Panc1 (cell line): ENCODE measurements around the gene LRFN2. TPM values are rescaled to one million over a fixed set of nuclear protein-coding genes. Genes with fewer than 3 reads are reported as not detected.

ENCODE experiments used
- ATAC-seq: fragments of 200-7000 bp; cut with Tn5 transposase; 2 replicates; pipeline ENCODE4 v1.9.1; 2020; ENCODE audit warnings: mild to moderate bottlenecking, moderate library complexity
- BruUV-seq: library from RNA; stranded (reverse); fragments of 400-500 nt; replicated peaks from 2 replicates; lab custom pipeline; 2021; lab: Mats Ljungman, UMichigan
- CTCF ChIA-PET: fragments of 300-600 bp; sonication (Branson Sonifier 250); formaldehyde crosslinking; loops from one replicate; lab custom pipeline; 2022; ENCODE audit warnings: antibody characterized with exemption; lab: Charles Lee
- POLR2A ChIA-PET: fragments of 300-600 bp; sonication (Branson Sonifier 250); formaldehyde crosslinking; loops from one replicate; lab custom pipeline; 2022; ENCODE audit warnings: antibody characterized with exemption; lab: Charles Lee
- DNase-seq: peaks from one replicate; pipeline ENCODE4 v3.0.0-alpha.2; 2010; ENCODE audit warnings: low read depth, low spot score
- H3K27ac ChIP-seq: 2 replicates; pipeline ENCODE4 v1.5.1; 2011; ENCODE audit warnings: mild to moderate bottlenecking, low read length, inconsistent platforms
- H3K27me3 ChIP-seq: fragments of 200-500 bp; sonication (Bioruptor generic); 2 replicates; pipeline ENCODE4 v1.6.0; 2014; ENCODE audit warnings: low read length, inconsistent platforms; ENCODE audit not compliant: control insufficient read depth, insufficient read depth
- H3K36me3 ChIP-seq: fragments of 200-500 bp; sonication (Bioruptor generic); 2 replicates; pipeline ENCODE4 v1.5.1; 2014; ENCODE audit warnings: inconsistent platforms, mild to moderate bottlenecking, low read length, moderate library complexity; ENCODE audit not compliant: control insufficient read depth, insufficient read depth
- H3K4me1 ChIP-seq: 2 replicates; pipeline ENCODE4 v1.5.1; 2011; ENCODE audit warnings: inconsistent platforms, mild to moderate bottlenecking, low read length, moderate library complexity; ENCODE audit not compliant: control insufficient read depth, insufficient read depth
- H3K4me3 ChIP-seq, 2 experiments: 2 replicates each; pipeline ENCODE4 v1.5.1; 2011 to 2012; ENCODE audit warnings: low read depth in 2 of 2, low read length in 2 of 2, mild to moderate bottlenecking in 2 of 2, inconsistent platforms in 1 of 2, moderate library complexity in 1 of 2
- H3K9me3 ChIP-seq: fragments of 200-500 bp; sonication (Bioruptor generic); 2 replicates; pipeline ENCODE4 v1.5.1; 2014; ENCODE audit warnings: low read depth, mild to moderate bottlenecking, inconsistent platforms, low read length, moderate library complexity; ENCODE audit not compliant: control insufficient read depth, insufficient read depth
- POLR2AphosphoS5 ChIP-seq: IDR thresholded peaks from 2 replicates; pipeline ENCODE4 v1.6.1; 2012; ENCODE audit warnings: mild to moderate bottlenecking, low read depth, low read length, moderate library complexity
- SIN3A ChIP-seq: IDR thresholded peaks from 2 replicates; pipeline ENCODE4 v1.6.1; 2012; ENCODE audit warnings: low read depth, mild to moderate bottlenecking, low read length, moderate library complexity, borderline replicate concordance; ENCODE audit not compliant: insufficient read depth
- TCF7L2 ChIP-seq: IDR thresholded peaks from 2 replicates; pipeline ENCODE4 v1.6.1; 2011; ENCODE audit warnings: mild to moderate bottlenecking, low read depth, low read length, inconsistent platforms
- in situ Hi-C: cut with HindIII; loops from 2 replicates; pipeline ENCODE4 v1.10.0; 2016; ENCODE audit warnings: low sequenced_read_pairs, low pct_unique_long_range_greater_than_20kb
- intact Hi-C: fragments of 100-400 bp; cut with micrococcal nuclease; formaldehyde crosslinking; loops from one replicate; pipeline ENCODE4 v1.10.0; 2022; ENCODE audit not compliant: unreplicated experiment
- total RNA-seq: library from RNA; stranded (reverse); gene quantifications from one replicate; pipeline ENCODE4 v1.2.1, GENCODE V29; 2021; ENCODE audit not compliant: unreplicated experiment
- TF ChIP-seq, protein P1 (sequence below): fragments of 450-650 bp; IDR thresholded peaks from 2 replicates; pipeline ENCODE4 v1.5.1; 2017; ENCODE audit warnings: mild to moderate bottlenecking
- TF ChIP-seq, protein P2 (sequence below), 2 experiments: IDR thresholded peaks; 2 replicates each; pipeline ENCODE4 v1.6.1; 2011 to 2012; ENCODE audit warnings: low read depth in 2 of 2, control low read depth in 1 of 2, low read length in 1 of 2, mild to moderate bottlenecking in 1 of 2, moderate library complexity in 1 of 2; ENCODE audit not compliant: insufficient read depth in 1 of 2

Gene LRFN2
- total RNA-seq, 1 experiment from 2014 or later = 0.05 TPM

DNA sequence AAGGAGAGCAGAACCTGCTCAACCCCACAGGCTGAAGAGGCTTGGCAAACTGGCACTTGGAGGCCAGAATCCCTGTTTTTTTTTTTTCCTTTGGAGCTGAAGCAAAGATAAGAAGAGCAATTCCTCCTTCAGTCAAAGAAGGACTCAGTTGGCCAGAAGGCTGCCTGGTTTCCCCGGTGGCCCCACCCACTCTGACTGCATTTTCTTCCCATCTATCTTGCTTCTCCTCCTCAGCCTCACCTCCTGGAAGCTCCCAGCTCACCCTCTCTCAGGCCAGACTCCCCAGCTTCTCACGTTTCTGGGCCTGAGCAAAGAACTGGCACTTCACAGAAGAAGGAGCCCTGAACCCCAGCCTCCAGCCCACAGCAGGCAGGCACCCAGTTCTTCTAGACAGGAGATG is 2.4 kb downstream of the LRFN2 start:
- TF ChIP-seq POLR2AphosphoS5 (no peak), SIN3A (no peak), TCF7L2 (no peak)
- TF ChIP-seq, protein P1, sequence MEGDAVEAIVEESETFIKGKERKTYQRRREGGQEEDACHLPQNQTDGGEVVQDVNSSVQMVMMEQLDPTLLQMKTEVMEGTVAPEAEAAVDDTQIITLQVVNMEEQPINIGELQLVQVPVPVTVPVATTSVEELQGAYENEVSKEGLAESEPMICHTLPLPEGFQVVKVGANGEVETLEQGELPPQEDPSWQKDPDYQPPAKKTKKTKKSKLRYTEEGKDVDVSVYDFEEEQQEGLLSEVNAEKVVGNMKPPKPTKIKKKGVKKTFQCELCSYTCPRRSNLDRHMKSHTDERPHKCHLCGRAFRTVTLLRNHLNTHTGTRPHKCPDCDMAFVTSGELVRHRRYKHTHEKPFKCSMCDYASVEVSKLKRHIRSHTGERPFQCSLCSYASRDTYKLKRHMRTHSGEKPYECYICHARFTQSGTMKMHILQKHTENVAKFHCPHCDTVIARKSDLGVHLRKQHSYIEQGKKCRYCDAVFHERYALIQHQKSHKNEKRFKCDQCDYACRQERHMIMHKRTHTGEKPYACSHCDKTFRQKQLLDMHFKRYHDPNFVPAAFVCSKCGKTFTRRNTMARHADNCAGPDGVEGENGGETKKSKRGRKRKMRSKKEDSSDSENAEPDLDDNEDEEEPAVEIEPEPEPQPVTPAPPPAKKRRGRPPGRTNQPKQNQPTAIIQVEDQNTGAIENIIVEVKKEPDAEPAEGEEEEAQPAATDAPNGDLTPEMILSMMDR = no peak
- TF ChIP-seq, protein P2, sequence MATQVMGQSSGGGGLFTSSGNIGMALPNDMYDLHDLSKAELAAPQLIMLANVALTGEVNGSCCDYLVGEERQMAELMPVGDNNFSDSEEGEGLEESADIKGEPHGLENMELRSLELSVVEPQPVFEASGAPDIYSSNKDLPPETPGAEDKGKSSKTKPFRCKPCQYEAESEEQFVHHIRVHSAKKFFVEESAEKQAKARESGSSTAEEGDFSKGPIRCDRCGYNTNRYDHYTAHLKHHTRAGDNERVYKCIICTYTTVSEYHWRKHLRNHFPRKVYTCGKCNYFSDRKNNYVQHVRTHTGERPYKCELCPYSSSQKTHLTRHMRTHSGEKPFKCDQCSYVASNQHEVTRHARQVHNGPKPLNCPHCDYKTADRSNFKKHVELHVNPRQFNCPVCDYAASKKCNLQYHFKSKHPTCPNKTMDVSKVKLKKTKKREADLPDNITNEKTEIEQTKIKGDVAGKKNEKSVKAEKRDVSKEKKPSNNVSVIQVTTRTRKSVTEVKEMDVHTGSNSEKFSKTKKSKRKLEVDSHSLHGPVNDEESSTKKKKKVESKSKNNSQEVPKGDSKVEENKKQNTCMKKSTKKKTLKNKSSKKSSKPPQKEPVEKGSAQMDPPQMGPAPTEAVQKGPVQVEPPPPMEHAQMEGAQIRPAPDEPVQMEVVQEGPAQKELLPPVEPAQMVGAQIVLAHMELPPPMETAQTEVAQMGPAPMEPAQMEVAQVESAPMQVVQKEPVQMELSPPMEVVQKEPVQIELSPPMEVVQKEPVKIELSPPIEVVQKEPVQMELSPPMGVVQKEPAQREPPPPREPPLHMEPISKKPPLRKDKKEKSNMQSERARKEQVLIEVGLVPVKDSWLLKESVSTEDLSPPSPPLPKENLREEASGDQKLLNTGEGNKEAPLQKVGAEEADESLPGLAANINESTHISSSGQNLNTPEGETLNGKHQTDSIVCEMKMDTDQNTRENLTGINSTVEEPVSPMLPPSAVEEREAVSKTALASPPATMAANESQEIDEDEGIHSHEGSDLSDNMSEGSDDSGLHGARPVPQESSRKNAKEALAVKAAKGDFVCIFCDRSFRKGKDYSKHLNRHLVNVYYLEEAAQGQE (IDR thresholded peaks at IDR 0.05; ENCODE audit: insufficient read depth in 1 of 2, low read depth in 2 of 2, low read length in 1 of 2) = no peak
- POLR2A ChIA-PET = no interaction called here
- intact Hi-C loops = no loop called here
- Histone ChIP-seq H3K27ac (no peak overlapping the region), H3K36me3 (no peaks in the 10 kb centered on the region), H3K27me3 (peaks cover 12% of the 10 kb centered on the region), H3K4me3 (no peak overlapping the region), H3K4me1 (peaks cover 5% of the 10 kb centered on the region; the same call in 1 of the 2 replicates), H3K9me3 (no peaks in the 10 kb centered on the region)
- DNase-seq (no peak), ATAC-seq (no peak)
- CTCF ChIA-PET = interaction anchor here (0.5 kb wide), 1 partner anchor 793 kb away, joined by 6 read pairs; no protein-coding TSS in a partner anchor
- in situ Hi-C loops = no loop called here
- BruUV-seq = no TSS peak

DNA sequence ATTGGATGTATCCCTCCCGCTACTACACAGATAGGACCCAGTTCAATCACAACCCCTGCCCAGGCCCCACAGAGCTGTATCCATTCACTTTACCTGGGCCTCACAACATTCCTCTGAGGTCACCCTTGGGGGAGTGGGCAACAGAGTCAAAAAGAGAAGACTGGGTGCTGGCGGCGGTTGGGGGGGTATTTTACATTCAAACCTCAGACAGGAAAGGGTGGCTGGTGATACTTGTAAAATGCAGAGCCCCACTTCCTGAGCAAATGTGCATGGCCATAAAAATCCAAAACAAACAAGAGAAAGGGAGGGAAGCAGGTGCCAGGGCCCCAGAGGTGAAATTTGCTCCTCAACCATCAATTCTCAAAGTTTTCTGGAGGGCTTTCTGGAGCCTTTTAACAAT is 3.5 kb downstream of the LRFN2 start:
- in situ Hi-C loops (no loop called here), intact Hi-C loops (no loop called here)
- Histone ChIP-seq H3K27ac (no peak overlapping the region), H3K9me3 (no peaks in the 10 kb centered on the region), H3K4me3 (no peak overlapping the region), H3K36me3 (no peaks in the 10 kb centered on the region), H3K27me3 (peaks cover 11% of the 10 kb centered on the region), H3K4me1 (peaks cover 5% of the 10 kb centered on the region; the same call in 1 of the 2 replicates)
- ChIA-PET CTCF (no interaction called here), POLR2A (no interaction called here)
- DNase-seq (no peak), ATAC-seq (no peak)
- BruUV-seq = no TSS peak
- no peak for TF ChIP-seq POLR2AphosphoS5
- TF ChIP-seq, protein P1 = no peak
- no peak for TF ChIP-seq TCF7L2
- TF ChIP-seq, protein P2 (IDR thresholded peaks at IDR 0.05; ENCODE audit: insufficient read depth in 1 of 2, low read depth in 2 of 2, low read length in 1 of 2) = no peak
- no peak for TF ChIP-seq SIN3A
